Activated naive CD8-positive, alpha-beta T cell treated with anti-CD3 and anti-CD28 coated beads for 36 hours (primary cell): ENCODE data around the gene BAIAP2L1. TPM values are rescaled to one million over a fixed set of nuclear protein-coding genes. Genes with fewer than 3 reads are reported as not detected.

Experiments
- DNase-seq: peaks from one replicate; pipeline ENCODE4 v3.0.0; 2021
- H3K27ac Mint-ChIP-seq: one replicate; pipeline ENCODE4 v1.8.0; 2022; ENCODE audit warnings: mild to moderate bottlenecking, moderate library complexity, mixed read lengths
- H3K27me3 Mint-ChIP-seq: one replicate; pipeline ENCODE4 v1.8.0; 2022; ENCODE audit warnings: mild to moderate bottlenecking, mixed read lengths
- H3K36me3 Mint-ChIP-seq: one replicate; pipeline ENCODE4 v1.8.0; 2021; ENCODE audit warnings: mild to moderate bottlenecking, mixed read lengths
- H3K4me1 Mint-ChIP-seq: one replicate; pipeline ENCODE4 v1.8.0; 2021; ENCODE audit warnings: mixed read lengths
- H3K4me3 Mint-ChIP-seq: one replicate; pipeline ENCODE4 v1.8.0; 2022; ENCODE audit warnings: mild to moderate bottlenecking, moderate library complexity, mixed read lengths
- H3K9me3 Mint-ChIP-seq: one replicate; pipeline ENCODE4 v1.8.0; 2022; ENCODE audit warnings: mixed read lengths
- total RNA-seq, 2 experiments: library from RNA; stranded (reverse); gene quantifications; one replicate each; pipeline ENCODE4 v1.2.3, GENCODE V29; 2021

BAIAP2L1 gene
- total RNA-seq, 2 experiments from 2014 or later, result 2.3 TPM

GRCh38 chr7:98278408-98278807, 122.5 kb downstream of the BAIAP2L1 start:
- Mint-ChIP-seq H3K9me3 (no peaks in the 10 kb centered on the region), H3K27ac (no peak overlapping the region), H3K27me3 (no peaks in the 10 kb centered on the region), H3K36me3 (no peaks in the 10 kb centered on the region), H3K4me1 (peaks cover 16% of the 10 kb centered on the region), H3K4me3 (no peak overlapping the region)
- DNase-seq, result no peak

- no peak overlapping the region for H3K4me3 Mint-ChIP-seq
Observed at GRCh38 chr7:98276241-98276761, 124.6 kb downstream of the BAIAP2L1 start.

GRCh38 chr7:98267303-98267702, 133.6 kb downstream of the BAIAP2L1 start:
- Mint-ChIP-seq H3K9me3 (no peaks in the 10 kb centered on the region), H3K4me1 (peaks cover 8% of the 10 kb centered on the region), H3K4me3 (no peak overlapping the region), H3K36me3 (peaks cover 7% of the 10 kb centered on the region), H3K27ac (no peak overlapping the region), H3K27me3 (no peaks in the 10 kb centered on the region)
- no peak for DNase-seq

More at GRCh38 chr7:98276241-98276761, 124.6 kb downstream of the BAIAP2L1 start:
- Mint-ChIP-seq H3K27ac (peak overlapping the region; percentile 46), H3K27me3 (no peaks in the 10 kb centered on the region), H3K36me3 (no peaks in the 10 kb centered on the region), H3K9me3 (no peaks in the 10 kb centered on the region), H3K4me1 (peaks cover 3% of the 10 kb centered on the region)
- no peak for DNase-seq

- Mint-ChIP-seq H3K4me1 (peaks cover 8% of the 10 kb centered on the region), H3K4me3 (no peak overlapping the region), H3K27me3 (no peaks in the 10 kb centered on the region), H3K27ac (no peak overlapping the region), H3K36me3 (peaks cover 10% of the 10 kb centered on the region), H3K9me3 (no peaks in the 10 kb centered on the region)
- DNase-seq, result no peak
Observed at GRCh38 chr7:98266840-98267239, 134.1 kb downstream of the BAIAP2L1 start.

GRCh38 chr7:98265841-98266271, 135.0 kb downstream of the BAIAP2L1 start:
- no peaks in the 10 kb centered on the region for H3K27me3 Mint-ChIP-seq
- H3K4me3 Mint-ChIP-seq, result no peak overlapping the region

GRCh38 chr7:98257701-98258100, 143.2 kb downstream of the BAIAP2L1 start:
- Mint-ChIP-seq H3K27me3 (no peaks in the 10 kb centered on the region), H3K4me1 (peaks cover 24% of the 10 kb centered on the region), H3K4me3 (no peak overlapping the region), H3K36me3 (peaks cover 42% of the 10 kb centered on the region), H3K9me3 (no peaks in the 10 kb centered on the region), H3K27ac (no peak overlapping the region)
- DNase-seq, result no peak

More at GRCh38 chr7:98265841-98266271, 135.0 kb downstream of the BAIAP2L1 start:
- peaks cover 8% of the 10 kb centered on the region for H3K4me1 Mint-ChIP-seq
- peak overlapping the region; percentile 28 for H3K27ac Mint-ChIP-seq
- H3K9me3 Mint-ChIP-seq, result no peaks in the 10 kb centered on the region
- peaks cover 19% of the 10 kb centered on the region for H3K36me3 Mint-ChIP-seq
- DNase-seq, result no peak

GRCh38 chr7:98256431-98256830, 144.5 kb downstream of the BAIAP2L1 start:
- Mint-ChIP-seq H3K4me1 (peaks cover 25% of the 10 kb centered on the region), H3K27ac (peak overlapping the region; percentile 34), H3K36me3 (peaks cover 36% of the 10 kb centered on the region), H3K9me3 (no peaks in the 10 kb centered on the region), H3K4me3 (no peak overlapping the region), H3K27me3 (no peaks in the 10 kb centered on the region)
- DNase-seq, result no peak

GRCh38 chr7:98254951-98255610, 145.8 kb downstream of the BAIAP2L1 start:
- peaks cover 26% of the 10 kb centered on the region for H3K36me3 Mint-ChIP-seq
- H3K4me3 Mint-ChIP-seq, result no peak overlapping the region
- peaks cover 31% of the 10 kb centered on the region for H3K4me1 Mint-ChIP-seq
- H3K27me3 Mint-ChIP-seq, result no peaks in the 10 kb centered on the region
- peak; percentile 21 for DNase-seq
- H3K9me3 Mint-ChIP-seq, result no peaks in the 10 kb centered on the region
- H3K27ac Mint-ChIP-seq, result peak overlapping the region; percentile 34

GRCh38 chr7:98254516-98254915, 146.4 kb downstream of the BAIAP2L1 start:
- Mint-ChIP-seq H3K4me3 (no peak overlapping the region), H3K4me1 (peaks cover 31% of the 10 kb centered on the region), H3K27ac (peak overlapping the region; percentile 34), H3K36me3 (peaks cover 26% of the 10 kb centered on the region), H3K9me3 (no peaks in the 10 kb centered on the region), H3K27me3 (no peaks in the 10 kb centered on the region)
- DNase-seq, result no peak

- no peak for DNase-seq
- Mint-ChIP-seq H3K27ac (peak overlapping the region; percentile 95), H3K4me1 (peaks cover 44% of the 10 kb centered on the region), H3K4me3 (peak overlapping the region; percentile 96), H3K9me3 (no peaks in the 10 kb centered on the region), H3K27me3 (no peaks in the 10 kb centered on the region), H3K36me3 (peaks cover 22% of the 10 kb centered on the region)
Observed at GRCh38 chr7:98252425-98253054, 148.3 kb downstream of the BAIAP2L1 start.

- Mint-ChIP-seq H3K9me3 (no peaks in the 10 kb centered on the region), H3K36me3 (peaks cover 20% of the 10 kb centered on the region), H3K4me1 (peaks cover 44% of the 10 kb centered on the region), H3K27ac (peak within 1 kb of the TSS; percentile 95), H3K27me3 (no peaks in the 10 kb centered on the region), H3K4me3 (peak within 1 kb of the TSS; percentile 96)
- DNase-seq, result peak; percentile 93
Observed at GRCh38 chr7:98251601-98252424, 149.1 kb downstream of the BAIAP2L1 start, which contains the start of gene TECPR1. Gene TECPR1 (minus strand): TSS chr7:98252232. CDS start chr7:98246146, 6,086 bp downstream.

- peak overlapping the region; percentile 95 for H3K27ac Mint-ChIP-seq
- peaks cover 20% of the 10 kb centered on the region for H3K36me3 Mint-ChIP-seq
- H3K27me3 Mint-ChIP-seq, result no peaks in the 10 kb centered on the region
- DNase-seq, result no peak
- peaks cover 42% of the 10 kb centered on the region for H3K4me1 Mint-ChIP-seq
- no peaks in the 10 kb centered on the region for H3K9me3 Mint-ChIP-seq
- peak overlapping the region; percentile 96 for H3K4me3 Mint-ChIP-seq
Observed at GRCh38 chr7:98251231-98251600, 149.7 kb downstream of the BAIAP2L1 start.

- peak overlapping the region; percentile 95 for H3K27ac Mint-ChIP-seq
- H3K36me3 Mint-ChIP-seq, result peaks cover 20% of the 10 kb centered on the region
- H3K27me3 Mint-ChIP-seq, result no peaks in the 10 kb centered on the region
- peak overlapping the region; percentile 96 for H3K4me3 Mint-ChIP-seq
- no peaks in the 10 kb centered on the region for H3K9me3 Mint-ChIP-seq
- peaks cover 38% of the 10 kb centered on the region for H3K4me1 Mint-ChIP-seq
- peak; percentile 43 for DNase-seq
Observed at GRCh38 chr7:98250789-98251188, 150.1 kb downstream of the BAIAP2L1 start.

GRCh38 chr7:98249106-98249505, 151.8 kb downstream of the BAIAP2L1 start:
- Mint-ChIP-seq H3K9me3 (no peaks in the 10 kb centered on the region), H3K27ac (peak overlapping the region; percentile 95), H3K36me3 (peaks cover 12% of the 10 kb centered on the region), H3K4me3 (peak overlapping the region; percentile 71), H3K4me1 (peaks cover 29% of the 10 kb centered on the region), H3K27me3 (no peaks in the 10 kb centered on the region)
- DNase-seq, result no peak

GRCh38 chr7:98248156-98248555, 152.7 kb downstream of the BAIAP2L1 start:
- no peaks in the 10 kb centered on the region for H3K9me3 Mint-ChIP-seq
- no peak for DNase-seq
- H3K36me3 Mint-ChIP-seq, result peaks cover 11% of the 10 kb centered on the region
- peak overlapping the region; percentile 80 for H3K27ac Mint-ChIP-seq
- no peak overlapping the region for H3K4me3 Mint-ChIP-seq
- H3K4me1 Mint-ChIP-seq, result peaks cover 24% of the 10 kb centered on the region
- no peaks in the 10 kb centered on the region for H3K27me3 Mint-ChIP-seq
